Retina (tissue), 1 donor: ENCODE data around the gene DNAI1.
"Not testable (repeated sequence)": the region's sequence is repeated elsewhere in the genome, so short reads cannot be mapped to it uniquely, and the experiment has no call there.

Experiments
- DNase-seq: peaks from one replicate; pipeline ENCODE4 v3.0.0-alpha.2; 2016

Gene DNAI1

GRCh38 chr9:34514816-34515215 is 56.2 kb downstream of the DNAI1 start:
- no peak for DNase-seq

- DNase-seq, result no peak
Measured at GRCh38 chr9:34515959-34516358, 57.4 kb downstream of the DNAI1 start.

- DNase-seq, result no peak
Measured at GRCh38 chr9:34517185-34517584, 58.6 kb downstream of the DNAI1 start.

- DNase-seq, result no peak
Measured at GRCh38 chr9:34518110-34518616, 59.6 kb downstream of the DNAI1 start.

GRCh38 chr9:34518896-34519295 is 60.3 kb downstream of the DNAI1 start:
- no peak for DNase-seq

- no peak for DNase-seq
Measured at GRCh38 chr9:34519321-34520020, 60.9 kb downstream of the DNAI1 start.

- DNase-seq, result no peak
Measured at GRCh38 chr9:34520096-34520495, 61.5 kb downstream of the DNAI1 start.

- DNase-seq, result no peak
Measured at GRCh38 chr9:34520505-34521385, 62.1 kb downstream of the DNAI1 start.

- no peak for DNase-seq
Measured at GRCh38 chr9:34521406-34522045, 62.9 kb downstream of the DNAI1 start.

GRCh38 chr9:34522091-34522887 is 63.7 kb downstream of the DNAI1 start:
- peak; percentile 58 for DNase-seq

- DNase-seq, result peak; percentile 98
Measured at GRCh38 chr9:34522971-34523797, 64.6 kb downstream of the DNAI1 start, which contains the start of gene ENHO. TSS of gene ENHO (minus strand) at chr9:34522990. CDS start at chr9:34521695, 1,295 bp downstream.

- DNase-seq, result no peak
Measured at GRCh38 chr9:34524349-34524748, 65.7 kb downstream of the DNAI1 start.

- no peak for DNase-seq
Measured at GRCh38 chr9:34526026-34526425, 67.4 kb downstream of the DNAI1 start.

GRCh38 chr9:34532041-34532440 is 73.4 kb downstream of the DNAI1 start:
- DNase-seq, result not testable (repeated sequence)

GRCh38 chr9:34536685-34537084 is 78.1 kb downstream of the DNAI1 start:
- DNase-seq, result no peak

- DNase-seq, result no peak
Measured at GRCh38 chr9:34540827-34541226, 82.2 kb downstream of the DNAI1 start.

- DNase-seq, result no peak
Measured at GRCh38 chr9:34541540-34541939, 82.9 kb downstream of the DNAI1 start.

GRCh38 chr9:34544035-34544434 is 85.4 kb downstream of the DNAI1 start:
- no peak for DNase-seq

GRCh38 chr9:34545497-34545896 is 86.9 kb downstream of the DNAI1 start:
- no peak for DNase-seq

- no peak for DNase-seq
Measured at GRCh38 chr9:34546102-34546833, 87.7 kb downstream of the DNAI1 start.
